Uterus (tissue), 4 donors: Measurements from ENCODE around the gene CCT3. TPM values are rescaled to one million over a fixed set of nuclear protein-coding genes. Genes with fewer than 3 reads are reported as not detected.

Experiments used
- DNase-seq, 2 donors: peaks; one replicate each; pipeline ENCODE4 v3.0.0-alpha.2; 2019 to 2020
- H3K27ac ChIP-seq, 2 donors: fragments of 200-600 bp; sonication (generic); 1 replicate in 1 of 2; 2 replicates in 1 of 2; pipeline ENCODE4 v1.5.1; 2016 to 2018
- H3K27me3 ChIP-seq, 2 donors: fragments of 200-600 bp; sonication (generic); one replicate each; pipeline ENCODE4 v1.5.1; 2018 to 2019; ENCODE audit warnings: control low read depth in 1 of 2
- H3K36me3 ChIP-seq, 2 donors: fragments of 200-600 bp; sonication (generic); one replicate each; pipeline ENCODE4 v1.5.1; 2019; ENCODE audit warnings: control low read depth in 1 of 2
- H3K4me1 ChIP-seq, 2 donors: fragments of 200-600 bp; sonication (generic); one replicate each; pipeline ENCODE4 v1.5.1; 2018 to 2019; ENCODE audit warnings: control low read depth in 1 of 2
- H3K4me3 ChIP-seq, 2 donors: fragments of 200-600 bp; sonication (generic); 1 replicate in 1 of 2; 2 replicates in 1 of 2; pipeline ENCODE4 v1.5.1; 2018 to 2019; ENCODE audit warnings: mild to moderate bottlenecking in 1 of 2
- H3K9me3 ChIP-seq, 2 donors: fragments of 200-600 bp; sonication (generic); one replicate each; pipeline ENCODE4 v1.5.1; 2019; ENCODE audit warnings: control low read depth in 1 of 2
- POLR2A ChIP-seq, 2 donors: fragments of 450-650 bp; IDR thresholded peaks; one replicate each; pipeline ENCODE4 v1.6.1; 2016; ENCODE audit warnings: antibody characterized with exemption in 2 of 2, mild to moderate bottlenecking in 1 of 2, moderate library complexity in 1 of 2
- intact Hi-C: fragments of 100-400 bp; cut with DNase I; formaldehyde crosslinking; loops from one replicate; pipeline ENCODE4 v1.15.1; 2023; ENCODE audit warnings: low total_unique reads
- total RNA-seq, 4 donors: library from RNA; depleted of rRNA in 3 of 4; stranded (reverse); fragments of >200 nt in 3 of 4; gene quantifications; one replicate each; pipeline versions ENCODE4 v1.1.0 to v1.2.4, GENCODE V29; 2014 to 2023
- TF ChIP-seq, protein P1 (sequence below), 4 experiments: fragments of 200-600 bp in 2 of 4; fragments of 450-650 bp in 2 of 4; sonication (generic) in 2 of 4; IDR thresholded peaks; one replicate each; pipeline ENCODE4 v1.5.1; 2016 to 2019; ENCODE audit warnings: antibody characterized with exemption in 4 of 4, mild to moderate bottlenecking in 2 of 4, moderate library complexity in 1 of 4
- donor health status: DM: yes; HTN: yes; CAD: no.

Gene CCT3
- total RNA-seq, 4 donors from 2014 or later: 114 to 267 (median 192) TPM

DNA sequence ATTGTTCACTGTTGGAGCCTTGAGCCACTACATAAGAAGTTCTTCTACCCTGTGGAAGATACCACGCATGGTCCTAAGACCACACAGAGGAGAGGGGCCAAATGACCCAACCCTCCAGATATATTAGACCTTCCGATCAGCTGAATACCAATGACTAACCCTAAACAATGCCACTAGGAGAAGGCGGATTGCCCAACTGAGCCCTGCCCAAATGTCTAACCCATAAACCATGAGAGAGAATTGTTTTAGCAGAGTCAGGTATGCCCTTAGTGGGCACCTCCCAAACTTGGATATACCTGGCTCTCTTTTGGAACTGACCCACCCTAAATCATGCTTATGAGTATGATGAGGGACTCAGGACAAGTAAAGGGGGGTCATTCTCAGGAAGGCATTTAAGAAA is 67.8 kb downstream of the CCT3 start:
- H3K9me3 ChIP-seq: no peaks in the 10 kb centered on the region
- intact Hi-C loops: no loop called here
- no peaks in the 10 kb centered on the region for H3K36me3 ChIP-seq
- H3K27me3 ChIP-seq: no peaks in the 10 kb centered on the region
- no peak for DNase-seq
- TF ChIP-seq POLR2A (IDR thresholded peaks at IDR 0.05): no peak
- TF ChIP-seq, protein P1, sequence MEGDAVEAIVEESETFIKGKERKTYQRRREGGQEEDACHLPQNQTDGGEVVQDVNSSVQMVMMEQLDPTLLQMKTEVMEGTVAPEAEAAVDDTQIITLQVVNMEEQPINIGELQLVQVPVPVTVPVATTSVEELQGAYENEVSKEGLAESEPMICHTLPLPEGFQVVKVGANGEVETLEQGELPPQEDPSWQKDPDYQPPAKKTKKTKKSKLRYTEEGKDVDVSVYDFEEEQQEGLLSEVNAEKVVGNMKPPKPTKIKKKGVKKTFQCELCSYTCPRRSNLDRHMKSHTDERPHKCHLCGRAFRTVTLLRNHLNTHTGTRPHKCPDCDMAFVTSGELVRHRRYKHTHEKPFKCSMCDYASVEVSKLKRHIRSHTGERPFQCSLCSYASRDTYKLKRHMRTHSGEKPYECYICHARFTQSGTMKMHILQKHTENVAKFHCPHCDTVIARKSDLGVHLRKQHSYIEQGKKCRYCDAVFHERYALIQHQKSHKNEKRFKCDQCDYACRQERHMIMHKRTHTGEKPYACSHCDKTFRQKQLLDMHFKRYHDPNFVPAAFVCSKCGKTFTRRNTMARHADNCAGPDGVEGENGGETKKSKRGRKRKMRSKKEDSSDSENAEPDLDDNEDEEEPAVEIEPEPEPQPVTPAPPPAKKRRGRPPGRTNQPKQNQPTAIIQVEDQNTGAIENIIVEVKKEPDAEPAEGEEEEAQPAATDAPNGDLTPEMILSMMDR (IDR thresholded peaks at IDR 0.05): no peak
- H3K27ac ChIP-seq: no peak overlapping the region
- H3K4me1 ChIP-seq: no peaks in the 10 kb centered on the region
- no peak overlapping the region for H3K4me3 ChIP-seq

DNA sequence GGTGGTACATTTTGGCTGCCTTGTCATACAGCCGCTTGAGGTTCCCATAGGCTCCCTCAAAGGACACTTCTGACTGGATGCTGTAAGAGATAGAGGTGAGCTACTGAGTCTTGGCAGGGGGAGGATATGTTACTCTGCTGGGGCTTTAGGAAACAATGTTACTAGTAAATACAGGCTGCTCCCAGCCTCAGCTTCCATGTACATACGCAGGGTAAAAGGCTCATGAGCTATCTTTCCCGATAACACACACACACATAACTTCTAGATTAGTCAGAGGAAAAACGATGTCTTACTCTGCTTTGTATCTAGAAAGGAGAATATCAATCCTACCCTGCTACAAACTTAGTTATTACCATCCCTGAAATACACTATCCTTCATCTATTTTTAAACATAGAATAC is 69.8 kb downstream of the CCT3 start:
- Histone ChIP-seq H3K27me3 (no peaks in the 10 kb centered on the region), H3K36me3 (no peaks in the 10 kb centered on the region), H3K27ac (no peak overlapping the region), H3K4me3 (no peak overlapping the region), H3K4me1 (no peaks in the 10 kb centered on the region), H3K9me3 (no peaks in the 10 kb centered on the region)
- TF ChIP-seq, protein P1 (IDR thresholded peaks at IDR 0.05): no peak
- no peak for TF ChIP-seq POLR2A (IDR thresholded peaks at IDR 0.05)
- DNase-seq: no peak
- intact Hi-C loops: no loop called here

DNA sequence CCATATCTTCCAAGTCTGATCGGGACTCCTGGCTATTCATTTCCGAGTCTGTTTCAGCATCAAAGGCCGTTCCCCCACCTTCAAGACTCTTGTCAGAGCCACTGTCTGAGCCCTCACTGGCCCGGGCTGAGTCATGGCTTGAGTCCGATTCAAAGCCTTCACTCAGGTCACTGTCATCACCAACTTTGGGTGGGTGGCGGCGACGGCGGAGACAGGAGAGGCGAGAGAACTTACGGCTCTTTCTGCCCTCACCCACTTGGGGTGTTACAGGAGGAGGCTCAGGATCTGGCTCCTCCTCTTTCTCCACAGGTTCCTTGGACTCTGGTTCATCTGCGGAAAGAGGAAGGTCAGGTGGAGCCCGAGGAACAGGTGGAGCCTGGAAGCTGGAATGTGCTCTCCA is 72.0 kb downstream of the CCT3 start:
- Histone ChIP-seq H3K4me1 (no peaks in the 10 kb centered on the region), H3K27me3 (no peaks in the 10 kb centered on the region), H3K36me3 (no peaks in the 10 kb centered on the region), H3K27ac (no peak overlapping the region), H3K4me3 (no peak overlapping the region), H3K9me3 (no peaks in the 10 kb centered on the region)
- no peak for DNase-seq
- TF ChIP-seq, protein P1 (IDR thresholded peaks at IDR 0.05): no peak
- TF ChIP-seq POLR2A (IDR thresholded peaks at IDR 0.05): no peak
- intact Hi-C loops: no loop called here

DNA sequence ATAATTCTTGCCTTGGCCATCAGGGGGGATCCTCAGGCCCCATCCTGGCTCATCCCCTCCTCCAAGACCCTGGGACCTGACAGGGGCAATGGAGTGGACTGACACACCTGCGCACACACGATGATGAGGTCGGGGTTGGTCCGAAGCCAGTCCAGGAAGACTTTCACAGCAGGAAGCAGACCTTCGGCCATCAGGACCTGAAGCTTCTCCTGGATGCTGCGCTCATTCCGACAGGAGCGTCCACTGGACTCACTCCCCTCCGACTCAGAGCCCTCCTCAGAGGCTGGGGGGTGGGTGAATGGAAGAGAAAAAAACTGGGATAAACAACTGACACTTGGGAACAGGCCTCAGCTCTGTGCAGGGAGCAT is 74.8 kb downstream of the CCT3 start:
- H3K27ac ChIP-seq: no peak overlapping the region
- TF ChIP-seq, protein P1 (IDR thresholded peaks at IDR 0.05): no peak
- TF ChIP-seq POLR2A (IDR thresholded peaks at IDR 0.05): no peak
- H3K4me1 ChIP-seq: no peaks in the 10 kb centered on the region
- H3K27me3 ChIP-seq: no peaks in the 10 kb centered on the region
- H3K36me3 ChIP-seq: no peaks in the 10 kb centered on the region
- no peak overlapping the region for H3K4me3 ChIP-seq
- DNase-seq: no peak
- intact Hi-C loops: no loop called here
- no peaks in the 10 kb centered on the region for H3K9me3 ChIP-seq

DNA sequence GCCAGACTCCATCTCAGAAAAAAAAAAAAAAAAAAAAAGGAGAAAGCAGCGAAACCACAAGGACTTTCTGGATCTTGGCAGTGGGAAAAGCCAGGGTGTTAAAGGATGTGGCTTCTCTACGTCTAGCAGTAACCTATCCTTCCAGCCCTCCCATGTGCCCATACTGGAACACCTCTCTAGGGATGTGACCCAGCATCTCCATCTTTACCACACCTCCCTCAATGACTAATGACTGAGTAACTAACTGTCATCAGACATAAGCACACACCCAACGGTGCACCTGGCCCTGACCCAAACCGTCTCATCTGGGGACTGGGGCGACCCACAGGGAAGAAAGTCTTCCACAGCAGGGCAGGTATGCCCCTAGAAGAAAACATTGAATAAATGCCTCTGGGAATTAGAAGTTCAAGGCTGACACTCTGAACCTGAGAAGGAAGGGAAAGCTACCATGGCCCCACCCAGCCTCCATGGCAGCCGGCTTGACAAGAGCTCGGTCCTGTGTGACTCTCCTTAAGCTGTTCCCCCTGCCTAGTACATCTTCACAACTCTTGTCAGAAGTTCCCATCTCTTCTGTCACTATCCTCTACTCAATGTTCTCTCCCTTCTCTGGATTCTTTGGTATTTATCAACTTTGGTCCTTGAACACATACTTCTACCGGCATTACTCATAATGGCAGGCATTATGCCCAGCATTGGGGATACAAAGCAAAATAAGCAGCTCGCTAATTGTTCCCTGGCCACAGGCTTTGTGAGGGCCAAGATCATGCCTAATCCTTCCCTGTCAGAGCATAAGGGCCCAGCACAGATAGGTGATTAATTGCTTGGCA is 75.4 kb downstream of the CCT3 start:
- no peaks in the 10 kb centered on the region for H3K27me3 ChIP-seq
- H3K27ac ChIP-seq: no peak overlapping the region
- no peak overlapping the region for H3K4me3 ChIP-seq
- H3K9me3 ChIP-seq: no peaks in the 10 kb centered on the region
- DNase-seq: no peak
- no peaks in the 10 kb centered on the region for H3K4me1 ChIP-seq
- no peaks in the 10 kb centered on the region for H3K36me3 ChIP-seq
- TF ChIP-seq, protein P1 (IDR thresholded peaks at IDR 0.05): no peak
- no peak for TF ChIP-seq POLR2A (IDR thresholded peaks at IDR 0.05)
- intact Hi-C loops: no loop called here
